HepG2 (cell line): ENCODE data around the gene IFT52. TPM values are rescaled to one million over a fixed set of nuclear protein-coding genes. Genes with fewer than 3 reads are reported as not detected.

Experiments
- BHLHE40 ChIP-seq: IDR thresholded peaks from 2 replicates; pipeline ENCODE4 v1.6.1; 2011; ENCODE audit warnings: low read length, improper control_type of control experiment
- GABPA ChIP-seq, 2 experiments: IDR thresholded peaks; 2 replicates each; pipeline ENCODE4 v1.6.1; 2011 to 2016; ENCODE audit warnings: low read depth in 2 of 2, low read length in 1 of 2, missing biosample characterization in 1 of 2, missing genetic modification characterization in 1 of 2
- GPBP1L1 ChIP-seq: sonication (generic); formaldehyde crosslinking; IDR thresholded peaks from 2 replicates; pipeline ENCODE4 v1.5.0; 2020; ENCODE audit warnings: mild to moderate bottlenecking, missing genetic modification reagents
- HNRNPK ChIP-seq: fragments of 200-400 bp; formaldehyde crosslinking; IDR thresholded peaks from 2 replicates; pipeline ENCODE4 v1.6.1; 2018; ENCODE audit warnings: low read length, low read depth, moderate library complexity, mild to moderate bottlenecking; ENCODE audit not compliant: poor library complexity, severe bottlenecking
- MAFF ChIP-seq: IDR thresholded peaks from 2 replicates; pipeline ENCODE4 v1.6.1; 2011; ENCODE audit warnings: low read depth, low read length, improper control_type of control experiment
- MED13 ChIP-seq: sonication (generic); formaldehyde crosslinking; IDR thresholded peaks from 2 replicates; pipeline ENCODE4 v1.5.0; 2020; ENCODE audit warnings: missing genetic modification reagents
- MED8 ChIP-seq: sonication (generic); formaldehyde crosslinking; IDR thresholded peaks from 2 replicates; pipeline ENCODE4 v1.8.1; 2023; ENCODE audit warnings: mild to moderate bottlenecking, missing genetic modification reagents; ENCODE audit not compliant: insufficient replicate concordance
- NPAS2 ChIP-seq: sonication (generic); formaldehyde crosslinking; IDR thresholded peaks from 2 replicates; pipeline ENCODE4 v1.8.0; 2022; ENCODE audit warnings: mild to moderate bottlenecking, missing genetic modification reagents, borderline replicate concordance
- PHF21A ChIP-seq: sonication (generic); formaldehyde crosslinking; IDR thresholded peaks from 2 replicates; pipeline ENCODE4 v1.5.0; 2020; ENCODE audit warnings: mild to moderate bottlenecking, missing genetic modification reagents
- REPIN1 ChIP-seq: sonication (generic); formaldehyde crosslinking; IDR thresholded peaks from 2 replicates; pipeline ENCODE4 v1.8.0; 2022; ENCODE audit warnings: missing genetic modification reagents, low read depth, mild to moderate bottlenecking, borderline replicate concordance
- SOX13 ChIP-seq, 3 experiments: fragments of 450-650 bp in 1 of 3; sonication (generic) in 1 of 3; formaldehyde crosslinking in 1 of 3; IDR thresholded peaks in 2 of 3; conservative IDR thresholded peaks in 1 of 3; 2 replicates each; pipeline versions ENCODE4 v1.5.0 to v1.6.1; 2016 to 2020; ENCODE audit warnings: antibody characterized with exemption in 1 of 3, mild to moderate bottlenecking in 1 of 3, missing compliant biosample characterization in 1 of 3, missing genetic modification reagents in 1 of 3, moderate library complexity in 1 of 3
- TCF7 ChIP-seq: sonication (generic); IDR thresholded peaks from 2 replicates; pipeline ENCODE4 v1.6.1; 2016; ENCODE audit warnings: antibody characterized with exemption, low read depth
- ZBTB49 ChIP-seq: sonication (generic); formaldehyde crosslinking; IDR thresholded peaks from 2 replicates; pipeline ENCODE4 v1.4.0; 2020; ENCODE audit warnings: missing genetic modification reagents, borderline replicate concordance
- ZNF513 ChIP-seq: sonication (generic); formaldehyde crosslinking; conservative IDR thresholded peaks from 2 replicates; pipeline ENCODE4 v1.5.0; 2020; ENCODE audit warnings: missing genetic modification reagents
- ZNF724P ChIP-seq: sonication (generic); formaldehyde crosslinking; IDR thresholded peaks from 2 replicates; pipeline ENCODE4 v1.8.0; 2022; ENCODE audit warnings: missing genetic modification reagents, borderline replicate concordance
- ZNF850 ChIP-seq: sonication (generic); formaldehyde crosslinking; conservative IDR thresholded peaks from 2 replicates; pipeline ENCODE4 v1.9.0; 2021; ENCODE audit warnings: mild to moderate bottlenecking, missing genetic modification reagents
- ZNF883 ChIP-seq: sonication (generic); formaldehyde crosslinking; IDR thresholded peaks from 2 replicates; pipeline ENCODE4 v1.5.1; 2020; ENCODE audit warnings: mild to moderate bottlenecking, missing genetic modification reagents; ENCODE audit errors: not compliant biosample characterization
- polyA plus RNA-seq, 8 experiments: library from polyadenylated mRNA; depleted of rRNA in 3 of 8; stranded (reverse) in 7 of 8; unstranded in 1 of 8; fragments of >200 nt; fragmentation: Illumina TruSeq in 4 of 8; extraction: Trizol in 4 of 8; gene quantifications; 2 replicates each; pipeline versions ENCODE4 v1.2.1 to v1.2.3, GENCODE V29; 2011 to 2016; ENCODE audit warnings: low read depth in 4 of 8, missing spikeins in 1 of 8, mixed read lengths in 1 of 8; ENCODE audit not compliant: insufficient read depth in 1 of 8
- total RNA-seq, 5 experiments: library from RNA; depleted of rRNA; stranded (reverse); fragments of >200 nt; fragmentation: Illumina TruSeq; extraction: Trizol; gene quantifications; 2 replicates each; pipeline ENCODE4 v1.2.3, GENCODE V29; 2016; ENCODE audit warnings: low read depth in 1 of 5
- TF ChIP-seq, protein P1 (sequence below): IDR thresholded peaks from 2 replicates; pipeline ENCODE4 v1.6.1; 2016; ENCODE audit warnings: low read depth, borderline replicate concordance
- TF ChIP-seq, protein P2 (sequence below): sonication (generic); formaldehyde crosslinking; IDR thresholded peaks from 2 replicates; pipeline ENCODE4 v1.4.0; 2020; ENCODE audit warnings: missing genetic modification reagents
- TF ChIP-seq, protein P3 (sequence below): IDR thresholded peaks from 2 replicates; pipeline ENCODE4 v1.6.1; 2016; ENCODE audit warnings: low read depth, control low read depth

Gene IFT52
- total and polyA plus RNA-seq, 2 of the 13 experiments (the other 11 are each of a cell fraction or from before 2014, with no cell fraction given), result 48.0 to 64.0 TPM

- TF ChIP-seq ZNF883 (CRISPR knock-in tag) (peak; percentile 21), GPBP1L1 (no peak), REPIN1 (CRISPR knock-in tag) (peak; percentile 42; the same call in 1 of the 2 replicates), MED13 (CRISPR knock-in tag) (no peak), MAFF (no peak), ZNF513 (no peak), PHF21A (CRISPR knock-in tag) (no peak), HNRNPK (no peak), ZBTB49 (CRISPR knock-in tag) (no peak; the same call in 1 of the 2 replicates), ZNF724P (no peak), NPAS2 (no peak), ZNF850 (CRISPR knock-in tag) (no peak), MED8 (CRISPR knock-in tag) (no peak), GABPA (IDR thresholded peaks at IDR 0.05; ENCODE audit: low read depth, low read length) (no peak), GABPA (CRISPR knock-in tag; IDR thresholded peaks at IDR 0.05; ENCODE audit: low read depth) (no peak), BHLHE40 (no peak), TCF7 (no peak), SOX13 (IDR thresholded peaks at IDR 0.05) (no peak), SOX13 (CRISPR knock-in tag; conservative IDR thresholded peaks at IDR 0.05 in 1 of 2, IDR thresholded peaks at IDR 0.05 in 1 of 2) (no peak)
- TF ChIP-seq, protein P1, sequence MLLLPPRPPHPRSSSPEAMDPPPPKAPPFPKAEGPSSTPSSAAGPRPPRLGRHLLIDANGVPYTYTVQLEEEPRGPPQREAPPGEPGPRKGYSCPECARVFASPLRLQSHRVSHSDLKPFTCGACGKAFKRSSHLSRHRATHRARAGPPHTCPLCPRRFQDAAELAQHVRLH (CRISPR knock-in tag), result no peak; the same call in 1 of the 2 replicates
- TF ChIP-seq, protein P2, sequence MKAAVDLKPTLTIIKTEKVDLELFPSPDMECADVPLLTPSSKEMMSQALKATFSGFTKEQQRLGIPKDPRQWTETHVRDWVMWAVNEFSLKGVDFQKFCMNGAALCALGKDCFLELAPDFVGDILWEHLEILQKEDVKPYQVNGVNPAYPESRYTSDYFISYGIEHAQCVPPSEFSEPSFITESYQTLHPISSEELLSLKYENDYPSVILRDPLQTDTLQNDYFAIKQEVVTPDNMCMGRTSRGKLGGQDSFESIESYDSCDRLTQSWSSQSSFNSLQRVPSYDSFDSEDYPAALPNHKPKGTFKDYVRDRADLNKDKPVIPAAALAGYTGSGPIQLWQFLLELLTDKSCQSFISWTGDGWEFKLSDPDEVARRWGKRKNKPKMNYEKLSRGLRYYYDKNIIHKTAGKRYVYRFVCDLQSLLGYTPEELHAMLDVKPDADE (CRISPR knock-in tag), result no peak
- TF ChIP-seq, protein P3, sequence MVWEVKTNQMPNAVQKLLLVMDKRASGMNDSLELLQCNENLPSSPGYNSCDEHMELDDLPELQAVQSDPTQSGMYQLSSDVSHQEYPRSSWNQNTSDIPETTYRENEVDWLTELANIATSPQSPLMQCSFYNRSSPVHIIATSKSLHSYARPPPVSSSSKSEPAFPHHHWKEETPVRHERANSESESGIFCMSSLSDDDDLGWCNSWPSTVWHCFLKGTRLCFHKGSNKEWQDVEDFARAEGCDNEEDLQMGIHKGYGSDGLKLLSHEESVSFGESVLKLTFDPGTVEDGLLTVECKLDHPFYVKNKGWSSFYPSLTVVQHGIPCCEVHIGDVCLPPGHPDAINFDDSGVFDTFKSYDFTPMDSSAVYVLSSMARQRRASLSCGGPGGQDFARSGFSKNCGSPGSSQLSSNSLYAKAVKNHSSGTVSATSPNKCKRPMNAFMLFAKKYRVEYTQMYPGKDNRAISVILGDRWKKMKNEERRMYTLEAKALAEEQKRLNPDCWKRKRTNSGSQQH (CRISPR knock-in tag), result no peak
Observed at GRCh38 chr20:43691928-43692524, 101.3 kb downstream of the IFT52 start (continued).
